Measurements from ENCODE around the gene CTAGE8.
"Not testable (repeated sequence)": the region's sequence is repeated elsewhere in the genome, so short reads cannot be mapped to it uniquely, and the experiment has no call there.

Gene CTAGE8

GRCh38 chr7:144281981-144282380, 12.9 kb upstream of the CTAGE8 start:
- not testable (repeated sequence) for H3K27me3 Mint-ChIP-seq (ENCODE audit: low read depth); H3K9me3 Mint-ChIP-seq; H3K27ac Mint-ChIP-seq; H3K4me1 Mint-ChIP-seq (ENCODE audit: low read depth); H3K4me3 Mint-ChIP-seq; H3K36me3 Mint-ChIP-seq (ENCODE audit: low read depth)

DNA sequence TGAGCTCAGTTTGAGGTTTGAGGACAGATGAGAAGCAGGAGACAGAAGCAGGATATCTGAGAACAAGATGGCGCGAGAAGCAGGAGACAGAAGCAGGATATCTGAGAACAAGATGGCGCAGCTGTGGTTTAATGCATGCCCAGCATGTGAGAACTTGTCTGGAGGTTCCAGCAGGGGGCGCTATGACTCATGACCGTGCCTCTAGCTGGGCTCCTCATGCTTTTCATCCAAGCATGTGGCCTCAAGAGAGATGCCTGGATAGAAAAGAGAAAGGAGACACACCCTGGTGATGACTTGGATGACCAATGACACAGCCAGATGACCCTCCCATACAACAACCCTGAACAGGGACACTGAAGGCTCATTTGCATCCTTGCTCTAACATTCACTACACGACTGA, 10.9 kb upstream of the CTAGE8 start:
- H3K9me3 Mint-ChIP-seq; H3K4me3 Mint-ChIP-seq; H3K27ac Mint-ChIP-seq; H3K36me3 Mint-ChIP-seq (ENCODE audit: low read depth); H3K27me3 Mint-ChIP-seq (ENCODE audit: low read depth); H3K4me1 Mint-ChIP-seq (ENCODE audit: low read depth): not testable (repeated sequence)

- H3K4me3 Mint-ChIP-seq; H3K4me1 Mint-ChIP-seq (ENCODE audit: low read depth); H3K27me3 Mint-ChIP-seq (ENCODE audit: low read depth); H3K36me3 Mint-ChIP-seq (ENCODE audit: low read depth); H3K9me3 Mint-ChIP-seq; H3K27ac Mint-ChIP-seq: not testable (repeated sequence)
Measured at GRCh38 chr7:144275281-144275680, 6.2 kb upstream of the CTAGE8 start.

DNA sequence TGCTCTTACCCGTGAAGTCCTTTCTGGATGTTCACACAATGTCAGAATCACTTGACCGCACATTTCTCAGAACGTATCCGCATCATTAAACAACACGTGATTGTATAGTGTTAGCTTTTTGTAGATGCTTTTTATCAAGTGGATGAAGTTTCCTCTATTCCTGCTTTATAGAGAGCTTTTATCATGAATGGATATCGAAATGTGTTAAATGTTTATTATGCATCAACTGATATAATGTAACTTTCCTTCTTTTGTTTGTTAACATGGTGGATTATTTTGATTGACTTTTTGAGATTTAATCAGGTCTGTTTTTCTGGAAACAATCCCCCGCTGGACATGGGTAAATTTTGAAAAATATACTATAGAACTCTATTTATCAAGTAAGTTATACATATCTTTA, 4.4 kb downstream of the CTAGE8 start, which contains the start of gene OR2A7:
OR2A7 (minus strand) TSS at position 101 of the 400 bp plus-strand sequence. CDS start 5,164 bp downstream, outside the sequence.
- not testable (repeated sequence) for H3K9me3 Mint-ChIP-seq; H3K27ac Mint-ChIP-seq; H3K27me3 Mint-ChIP-seq (ENCODE audit: low read depth); H3K36me3 Mint-ChIP-seq (ENCODE audit: low read depth); H3K4me3 Mint-ChIP-seq; H3K4me1 Mint-ChIP-seq (ENCODE audit: low read depth)

GRCh38 chr7:144262128-144262527, 7.0 kb downstream of the CTAGE8 start:
- not testable (repeated sequence) for H3K27ac Mint-ChIP-seq

GRCh38 chr7:144259067-144259466, 10.0 kb downstream of the CTAGE8 start:
- H3K27me3 Mint-ChIP-seq (ENCODE audit: low read depth); H3K4me1 Mint-ChIP-seq (ENCODE audit: low read depth); H3K27ac Mint-ChIP-seq; H3K4me3 Mint-ChIP-seq; H3K36me3 Mint-ChIP-seq (ENCODE audit: low read depth); H3K9me3 Mint-ChIP-seq: not testable (repeated sequence)

More at GRCh38 chr7:144262128-144262527, 7.0 kb downstream of the CTAGE8 start:
- not testable (repeated sequence) for H3K9me3 Mint-ChIP-seq; H3K27me3 Mint-ChIP-seq (ENCODE audit: low read depth); H3K4me1 Mint-ChIP-seq (ENCODE audit: low read depth); H3K4me3 Mint-ChIP-seq; H3K36me3 Mint-ChIP-seq (ENCODE audit: low read depth)

- no peaks in the 10 kb centered on the region for H3K36me3 Mint-ChIP-seq (ENCODE audit: low read depth)
- no peaks in the 10 kb centered on the region for H3K27me3 Mint-ChIP-seq (ENCODE audit: low read depth)
- H3K4me3 Mint-ChIP-seq: no peak overlapping the region
- H3K9me3 Mint-ChIP-seq: no peaks in the 10 kb centered on the region
- no peaks in the 10 kb centered on the region for H3K4me1 Mint-ChIP-seq (ENCODE audit: low read depth)
- no peak overlapping the region for H3K27ac Mint-ChIP-seq
Measured at GRCh38 chr7:144256112-144256511, 13.0 kb downstream of the CTAGE8 start.

DNA sequence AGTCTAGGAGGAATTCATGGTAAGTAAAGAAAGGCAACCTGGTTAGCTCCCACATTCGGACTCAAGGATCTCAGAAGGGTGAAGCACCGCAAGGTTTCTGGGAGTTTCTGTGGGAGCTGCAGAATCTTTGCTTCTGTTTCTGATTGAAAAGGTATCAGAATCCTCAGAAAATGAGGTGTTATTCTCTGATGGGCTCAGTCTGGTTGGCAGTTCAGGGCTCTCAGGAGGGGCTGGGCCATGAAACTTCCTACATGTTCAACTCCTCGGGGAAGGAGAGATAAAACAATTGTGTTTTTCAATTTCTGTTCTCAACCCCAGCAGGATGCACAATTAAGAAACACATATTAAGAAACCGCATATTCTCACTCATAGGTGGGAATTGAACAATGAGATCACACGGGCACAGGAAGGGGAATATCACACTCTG, 13.6 kb downstream of the CTAGE8 start:
- H3K27me3 Mint-ChIP-seq (ENCODE audit: low read depth): no peaks in the 10 kb centered on the region
- no peak overlapping the region for H3K27ac Mint-ChIP-seq
- H3K9me3 Mint-ChIP-seq: no peaks in the 10 kb centered on the region
- no peaks in the 10 kb centered on the region for H3K4me1 Mint-ChIP-seq (ENCODE audit: low read depth)
- no peaks in the 10 kb centered on the region for H3K36me3 Mint-ChIP-seq (ENCODE audit: low read depth)
- no peak overlapping the region for H3K4me3 Mint-ChIP-seq

- not testable (repeated sequence) for H3K36me3 Mint-ChIP-seq (ENCODE audit: low read depth); H3K4me3 Mint-ChIP-seq; H3K27me3 Mint-ChIP-seq (ENCODE audit: low read depth); H3K4me1 Mint-ChIP-seq (ENCODE audit: low read depth); H3K9me3 Mint-ChIP-seq; H3K27ac Mint-ChIP-seq
Measured at GRCh38 chr7:144252307-144252706, 16.8 kb downstream of the CTAGE8 start.

DNA sequence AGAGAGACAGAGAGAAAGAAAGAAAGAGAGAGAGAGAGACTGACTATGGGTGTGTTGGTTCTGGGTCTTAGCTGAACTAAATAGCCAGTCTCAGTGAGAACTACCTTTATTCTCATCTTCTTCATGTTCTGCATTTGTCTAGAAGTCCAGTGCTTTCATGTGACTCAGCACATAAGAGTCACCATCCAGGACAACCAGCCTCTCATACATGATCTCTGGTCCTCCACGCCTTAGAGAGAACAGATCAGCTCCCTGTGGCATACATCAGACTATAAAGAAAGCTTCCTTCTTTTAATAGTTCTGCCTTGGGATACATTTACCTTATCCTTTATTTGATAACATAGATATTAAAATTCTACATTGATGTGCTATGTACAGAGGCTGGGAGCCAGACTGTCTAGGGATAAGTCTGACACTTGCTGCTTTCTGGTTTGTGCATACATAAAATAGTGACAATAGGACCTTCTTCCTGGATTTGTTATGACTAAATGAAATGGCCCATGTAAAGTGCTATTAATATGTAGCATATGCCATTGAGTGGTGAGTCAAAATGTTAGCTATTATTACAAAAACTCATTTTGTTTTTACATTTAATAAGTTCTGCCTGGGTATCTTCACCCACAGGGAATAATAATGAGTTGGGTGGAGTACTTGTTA, 21.3 kb downstream of the CTAGE8 start:
- not testable (repeated sequence) for H3K4me1 Mint-ChIP-seq (ENCODE audit: low read depth); H3K36me3 Mint-ChIP-seq (ENCODE audit: low read depth); H3K4me3 Mint-ChIP-seq; H3K9me3 Mint-ChIP-seq; H3K27me3 Mint-ChIP-seq (ENCODE audit: low read depth); H3K27ac Mint-ChIP-seq

DNA sequence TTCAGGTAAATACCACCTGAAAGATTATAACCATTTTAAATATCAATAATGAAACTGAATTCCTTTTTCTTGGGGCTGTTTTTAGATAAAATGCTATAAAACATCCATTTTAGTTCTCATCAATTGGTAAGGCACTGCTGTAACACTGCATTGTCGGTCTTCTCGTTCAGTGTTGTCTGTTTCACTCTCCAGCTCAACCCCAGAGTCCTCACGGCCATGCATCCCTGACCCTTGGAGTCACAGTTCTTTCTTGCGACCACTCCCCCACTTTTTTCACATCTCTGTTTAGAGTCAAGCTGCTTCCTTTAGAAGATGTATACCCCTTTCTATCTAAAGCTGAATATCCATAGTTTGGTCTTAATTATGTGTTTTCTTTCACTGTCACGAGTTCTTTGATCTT, 22.1 kb downstream of the CTAGE8 start:
- H3K4me1 Mint-ChIP-seq (ENCODE audit: low read depth); H3K4me3 Mint-ChIP-seq; H3K9me3 Mint-ChIP-seq; H3K27ac Mint-ChIP-seq; H3K27me3 Mint-ChIP-seq (ENCODE audit: low read depth); H3K36me3 Mint-ChIP-seq (ENCODE audit: low read depth): not testable (repeated sequence)

DNA sequence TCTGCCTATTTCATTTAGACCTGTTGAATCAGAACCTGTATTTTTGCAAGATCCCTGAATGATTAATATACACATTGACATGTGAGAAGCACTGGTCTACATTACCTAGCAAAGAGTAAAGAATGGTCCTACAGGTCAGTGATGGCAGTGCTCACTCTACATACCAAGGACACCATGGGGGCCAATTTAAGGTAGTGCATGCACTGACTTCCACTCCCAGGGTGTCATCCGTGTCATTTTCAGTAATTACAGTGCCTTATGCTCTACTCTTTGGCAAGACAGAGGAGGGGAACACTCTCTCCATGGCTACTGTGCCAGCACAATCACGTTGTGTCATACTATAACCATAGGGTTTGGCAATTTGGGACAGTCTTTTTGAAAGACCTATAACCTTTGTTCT, 23.7 kb downstream of the CTAGE8 start:
- not testable (repeated sequence) for H3K9me3 Mint-ChIP-seq; H3K4me1 Mint-ChIP-seq (ENCODE audit: low read depth); H3K27me3 Mint-ChIP-seq (ENCODE audit: low read depth); H3K36me3 Mint-ChIP-seq (ENCODE audit: low read depth); H3K27ac Mint-ChIP-seq; H3K4me3 Mint-ChIP-seq

- H3K36me3 Mint-ChIP-seq (ENCODE audit: low read depth): not testable (repeated sequence)
Measured at GRCh38 chr7:144239365-144239764, 29.7 kb downstream of the CTAGE8 start, which contains the start of gene OR2A42. TSS of gene OR2A42 (minus strand) at chr7:144239605. CDS start at chr7:144232843, 6,762 bp downstream.

DNA sequence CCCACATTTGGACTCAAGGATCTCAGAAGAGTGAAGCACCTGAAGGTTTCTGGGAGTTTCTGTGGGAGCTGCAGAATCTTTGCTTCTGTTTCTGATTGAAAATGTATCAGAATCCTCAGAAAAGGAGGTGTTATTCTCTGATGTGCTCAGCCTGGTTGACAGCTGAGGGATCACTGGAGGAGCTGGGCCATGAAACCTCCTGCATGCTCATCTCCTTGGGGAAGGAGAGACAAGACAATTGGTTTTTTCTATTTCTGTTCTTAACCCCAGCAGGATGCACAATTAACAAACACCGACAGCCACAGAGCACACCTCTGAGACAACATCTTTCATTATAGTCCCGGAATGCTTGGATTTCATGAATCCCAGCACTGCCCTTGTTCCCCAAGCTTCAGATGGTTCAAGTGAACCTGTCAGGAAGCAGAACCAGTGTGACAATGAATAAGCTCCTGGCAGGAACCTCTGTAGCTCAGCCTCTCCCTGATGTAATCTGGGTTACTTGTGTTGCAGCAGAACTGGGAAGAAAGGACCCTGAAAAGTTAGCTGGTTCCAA, 30.5 kb downstream of the CTAGE8 start:
- H3K27me3 Mint-ChIP-seq (ENCODE audit: low read depth); H3K27ac Mint-ChIP-seq; H3K9me3 Mint-ChIP-seq; H3K4me3 Mint-ChIP-seq; H3K4me1 Mint-ChIP-seq (ENCODE audit: low read depth); H3K36me3 Mint-ChIP-seq (ENCODE audit: low read depth): not testable (repeated sequence)

More at GRCh38 chr7:144239365-144239764, 29.7 kb downstream of the CTAGE8 start, which contains the start of gene OR2A42:
- not testable (repeated sequence) for H3K27ac Mint-ChIP-seq; H3K27me3 Mint-ChIP-seq (ENCODE audit: low read depth); H3K4me3 Mint-ChIP-seq; H3K9me3 Mint-ChIP-seq; H3K4me1 Mint-ChIP-seq (ENCODE audit: low read depth)

DNA sequence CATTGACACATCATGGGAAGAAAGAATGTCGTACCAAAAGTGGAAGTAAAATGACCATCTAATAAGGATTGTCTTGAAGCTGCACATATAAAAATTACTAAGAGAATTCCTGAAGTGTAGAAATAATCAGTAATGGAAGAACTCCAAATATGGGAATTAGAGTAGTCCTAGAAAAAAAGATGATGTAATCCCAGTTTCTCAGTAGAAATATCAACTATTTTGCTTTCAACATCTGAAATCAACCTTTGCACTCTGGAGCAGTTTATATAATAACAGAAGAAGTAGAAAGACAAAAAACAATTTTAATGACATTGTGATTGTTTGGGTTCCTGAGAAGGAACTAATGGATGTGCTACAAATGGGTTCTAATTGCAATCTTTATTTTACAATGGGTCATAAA, 36.0 kb downstream of the CTAGE8 start:
- not testable (repeated sequence) for H3K36me3 Mint-ChIP-seq (ENCODE audit: low read depth); H3K4me1 Mint-ChIP-seq (ENCODE audit: low read depth); H3K27ac Mint-ChIP-seq; H3K4me3 Mint-ChIP-seq; H3K27me3 Mint-ChIP-seq (ENCODE audit: low read depth); H3K9me3 Mint-ChIP-seq

GRCh38 chr7:144231027-144231426, 38.1 kb downstream of the CTAGE8 start:
- not testable (repeated sequence) for H3K4me1 Mint-ChIP-seq (ENCODE audit: low read depth)

More at GRCh38 chr7:144231027-144231426, 38.1 kb downstream of the CTAGE8 start:
- not testable (repeated sequence) for H3K27ac Mint-ChIP-seq; H3K36me3 Mint-ChIP-seq (ENCODE audit: low read depth); H3K27me3 Mint-ChIP-seq (ENCODE audit: low read depth); H3K9me3 Mint-ChIP-seq; H3K4me3 Mint-ChIP-seq
